PFSK-1 (cell line): Measurements from ENCODE around the gene MSH3.

Experiments
- FOXP2 ChIP-seq: optimal IDR thresholded peaks from 2 replicates; pipeline ENCODE3; 2011; ENCODE audit warnings: borderline replicate concordance, control low read depth, inconsistent platforms; ENCODE audit not compliant: insufficient read depth; ENCODE audit errors: extremely low read length, extremely low read depth
- POLR2AphosphoS5 ChIP-seq: IDR thresholded peaks from 2 replicates; pipeline ENCODE4 v1.6.1; 2012; ENCODE audit warnings: low read depth, mild to moderate bottlenecking, control low read depth, low read length, moderate library complexity
- REST ChIP-seq, 2 experiments: IDR thresholded peaks; 2 replicates each; pipeline versions ENCODE4 v1.6.1 to v1.8.0; 2011 to 2012; ENCODE audit warnings: low read depth in 2 of 2, low read length in 2 of 2, control low read depth in 1 of 2, inconsistent platforms in 1 of 2, mild to moderate bottlenecking in 1 of 2, moderate library complexity in 1 of 2; ENCODE audit not compliant: insufficient read depth in 1 of 2
- SIN3A ChIP-seq: IDR thresholded peaks from 2 replicates; pipeline ENCODE4 v1.6.1; 2012; ENCODE audit warnings: mild to moderate bottlenecking, low read length, moderate library complexity, borderline replicate concordance; ENCODE audit not compliant: insufficient read depth
- TAF1 ChIP-seq: IDR thresholded peaks from 2 replicates; pipeline ENCODE4 v1.6.1; 2012; ENCODE audit warnings: low read length, control low read depth, borderline replicate concordance; ENCODE audit not compliant: insufficient read depth

Gene MSH3

GRCh38 chr5:80725446-80725845 lies 71.0 kb downstream of the MSH3 start:
- TF ChIP-seq FOXP2 (no peak), POLR2AphosphoS5 (no peak), REST (IDR thresholded peaks at IDR 0.05; ENCODE audit: insufficient read depth in 1 of 2, low read depth in 2 of 2, low read length in 2 of 2) (no peak), TAF1 (no peak), SIN3A (no peak)

GRCh38 chr5:80736730-80737129 lies 82.3 kb downstream of the MSH3 start:
- TF ChIP-seq TAF1 (no peak), POLR2AphosphoS5 (no peak), REST (IDR thresholded peaks at IDR 0.05; ENCODE audit: insufficient read depth in 1 of 2, low read depth in 2 of 2, low read length in 2 of 2) (no peak), SIN3A (no peak), FOXP2 (no peak)

GRCh38 chr5:80738466-80738865 lies 84.0 kb downstream of the MSH3 start:
- no peak for TF ChIP-seq REST (IDR thresholded peaks at IDR 0.05; ENCODE audit: insufficient read depth in 1 of 2, low read depth in 2 of 2, low read length in 2 of 2)
- TF ChIP-seq SIN3A, result no peak
- TF ChIP-seq POLR2AphosphoS5, result no peak
- TF ChIP-seq TAF1, result no peak
- TF ChIP-seq FOXP2, result no peak

GRCh38 chr5:80739057-80739456 lies 84.6 kb downstream of the MSH3 start:
- TF ChIP-seq REST (IDR thresholded peaks at IDR 0.05; ENCODE audit: insufficient read depth in 1 of 2, low read depth in 2 of 2, low read length in 2 of 2) (no peak), POLR2AphosphoS5 (no peak), FOXP2 (no peak), SIN3A (no peak), TAF1 (no peak)

- TF ChIP-seq POLR2AphosphoS5 (no peak), SIN3A (no peak), REST (IDR thresholded peaks at IDR 0.05; ENCODE audit: insufficient read depth in 1 of 2, low read depth in 2 of 2, low read length in 2 of 2) (no peak)
These were observed 85.0 kb downstream of the MSH3 start for GRCh38 chr5:80739496-80739895.
